ENCODE data around the gene SHROOM4.

The SHROOM4 gene

DNA sequence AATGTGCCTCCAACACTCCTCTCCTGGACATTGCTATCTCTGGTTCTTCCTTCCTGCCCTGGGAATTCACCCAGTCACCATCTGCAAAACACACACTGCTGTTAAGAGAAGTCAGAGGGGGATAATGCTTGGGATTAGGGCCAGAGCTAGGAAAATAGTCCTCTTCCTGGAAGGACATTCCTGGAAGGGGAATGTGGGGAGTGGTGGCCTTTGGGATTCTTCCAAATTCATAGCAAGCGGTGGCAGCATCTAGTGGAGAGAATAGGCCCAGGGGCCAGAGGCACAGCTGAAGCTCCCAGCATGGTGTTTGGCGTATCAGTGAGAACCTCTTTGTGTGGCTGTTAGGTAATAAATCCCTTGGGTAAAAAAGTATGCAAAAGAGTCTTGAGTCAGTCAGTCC, 34.3 kb downstream of the SHROOM4 start:
- DNase-seq = no peak

DNA sequence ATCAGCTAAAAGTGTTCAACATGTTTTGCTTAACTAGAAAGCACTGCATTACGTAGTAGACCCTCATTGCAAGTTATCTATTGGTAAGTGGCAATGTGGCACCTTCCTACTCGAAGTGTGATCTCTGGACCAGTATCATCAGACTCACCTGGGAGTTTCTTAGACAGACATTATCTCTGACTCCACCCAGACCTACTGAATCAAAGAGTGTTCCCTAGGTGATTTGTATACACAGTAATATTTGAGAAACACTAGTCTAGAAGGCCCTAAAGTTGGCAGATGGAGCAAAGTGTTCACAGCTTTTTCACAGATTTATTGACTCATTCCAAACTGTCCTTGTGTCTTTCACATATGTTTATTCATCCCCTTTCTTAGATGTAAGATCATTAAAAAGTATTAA, 35.7 kb downstream of the SHROOM4 start:
- DNase-seq = no peak

DNA sequence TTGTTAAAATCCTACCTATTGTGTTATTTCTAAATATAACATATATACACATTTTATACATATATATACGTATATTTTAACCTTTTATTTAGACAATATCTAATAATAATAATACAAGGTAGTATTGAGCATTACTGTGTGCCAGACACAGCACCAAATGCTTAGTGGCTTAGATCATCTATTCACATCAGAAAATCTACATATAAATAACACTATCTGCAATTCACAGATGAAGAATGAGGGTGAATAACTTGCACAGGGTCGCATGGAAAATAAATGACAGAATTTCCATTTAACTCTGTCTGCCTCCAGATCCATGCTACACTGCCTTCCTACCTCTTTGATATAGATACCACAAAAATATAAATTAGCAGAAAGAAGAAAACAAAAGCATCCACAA, 37.7 kb downstream of the SHROOM4 start:
- DNase-seq = no peak

DNA sequence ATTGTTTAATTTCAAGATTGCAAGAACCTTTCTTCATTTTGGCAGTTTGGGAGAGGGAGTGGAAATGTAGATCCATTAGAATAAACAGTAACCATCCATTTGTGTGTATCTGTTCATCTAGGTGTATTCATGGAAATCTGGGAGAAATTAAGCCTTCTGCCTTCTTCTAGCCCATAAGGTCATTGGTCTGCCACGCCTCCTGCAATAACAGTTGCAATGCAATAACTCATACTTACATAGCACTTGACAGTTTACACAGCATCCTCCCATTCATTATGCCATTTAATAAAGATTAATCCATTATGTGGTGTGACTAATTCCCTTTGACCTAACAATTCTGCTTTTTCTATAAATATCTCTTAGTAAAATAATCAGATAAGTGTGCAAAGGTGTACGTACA, 42.6 kb downstream of the SHROOM4 start:
- DNase-seq = no peak

DNA sequence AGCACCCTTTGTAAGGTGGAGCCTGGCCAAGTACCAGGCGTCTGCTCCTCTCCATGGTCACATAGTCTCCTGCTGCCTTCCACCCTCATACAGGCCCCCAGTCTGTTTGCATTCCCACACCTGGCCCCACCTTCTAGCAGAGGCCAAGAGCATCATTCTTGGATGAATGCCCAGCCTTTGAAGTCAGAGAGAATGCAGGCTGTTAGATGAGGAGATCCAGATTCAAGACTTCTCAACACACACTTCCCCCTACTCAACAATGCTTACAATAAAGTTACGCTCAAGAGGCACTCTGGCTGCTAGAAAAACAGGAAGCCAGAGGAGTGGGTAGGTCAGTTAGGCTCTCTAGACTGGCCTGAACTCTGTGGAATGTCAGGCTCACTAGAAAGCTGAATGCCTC, 43.3 kb downstream of the SHROOM4 start:
- no peak for DNase-seq

DNA sequence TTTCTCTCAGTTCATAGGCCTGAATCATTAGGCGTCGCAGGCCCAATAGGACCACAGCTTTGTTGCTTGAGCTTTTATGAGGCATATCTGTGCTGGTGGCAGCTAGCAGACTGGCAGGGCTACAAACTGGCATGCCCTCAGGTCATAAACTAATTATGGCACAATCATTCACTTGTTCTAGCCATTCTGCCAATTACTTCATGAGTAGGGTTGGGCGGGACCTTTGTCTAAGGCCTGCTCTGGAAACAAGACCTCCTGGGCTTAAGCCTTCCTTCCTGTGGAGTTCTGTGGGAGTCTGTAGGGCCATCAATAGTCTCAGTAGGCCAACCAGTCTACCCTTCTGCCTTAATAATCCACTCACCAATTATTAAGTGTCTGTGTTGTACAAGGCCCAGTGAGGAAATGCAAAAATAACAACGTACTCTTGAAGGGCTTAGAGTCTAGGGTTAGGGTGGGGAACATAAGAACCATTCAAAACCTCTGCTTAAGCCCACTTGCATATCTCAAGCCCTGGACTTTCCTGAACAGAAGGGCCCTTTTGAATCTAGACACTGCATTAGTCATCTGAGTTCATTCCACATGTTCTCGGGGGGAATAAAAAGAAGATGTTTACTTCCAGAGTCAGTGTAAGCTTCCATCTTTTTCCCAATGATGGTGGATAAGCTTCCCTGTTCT, 44.5 kb downstream of the SHROOM4 start:
- DNase-seq = no peak

DNA sequence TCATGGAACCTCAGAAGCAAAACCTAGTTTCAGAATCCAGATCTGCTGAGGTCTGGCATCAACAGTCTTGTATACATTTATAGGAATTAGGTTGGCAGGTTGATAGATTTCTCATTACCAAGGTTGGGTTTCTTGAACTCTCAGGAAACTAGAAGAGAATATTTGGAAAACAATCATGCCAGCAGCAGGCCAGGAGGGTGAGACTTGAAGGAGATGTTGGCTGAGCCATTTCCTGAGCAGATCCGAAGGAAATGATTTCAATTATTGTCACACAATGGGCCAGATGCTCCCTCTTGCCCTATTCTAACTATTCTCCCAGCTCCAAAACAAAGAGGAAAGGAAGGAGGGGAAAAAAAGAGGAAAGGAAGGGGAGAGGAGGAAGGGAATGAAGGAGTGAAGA, 45.2 kb downstream of the SHROOM4 start:
- no peak for DNase-seq

DNA sequence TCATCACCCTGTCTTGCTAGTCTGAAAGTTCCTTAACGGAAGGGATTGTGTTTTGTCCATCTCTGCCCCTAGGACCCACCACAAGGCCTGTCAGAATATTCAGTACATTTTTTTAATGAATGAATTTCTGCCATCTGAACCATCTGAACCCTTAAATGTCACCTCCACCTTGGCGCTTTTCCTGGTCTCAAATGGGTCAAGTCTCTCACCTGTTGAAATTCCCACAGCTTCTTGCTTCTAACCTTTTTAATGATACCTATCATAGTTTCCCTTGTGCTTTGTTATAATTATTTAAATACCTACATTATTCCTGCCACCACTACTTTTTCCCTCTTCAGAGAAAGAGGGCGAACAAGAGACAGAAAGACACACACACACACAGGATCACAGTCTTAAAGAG, 48.0 kb downstream of the SHROOM4 start:
- no peak for DNase-seq

DNA sequence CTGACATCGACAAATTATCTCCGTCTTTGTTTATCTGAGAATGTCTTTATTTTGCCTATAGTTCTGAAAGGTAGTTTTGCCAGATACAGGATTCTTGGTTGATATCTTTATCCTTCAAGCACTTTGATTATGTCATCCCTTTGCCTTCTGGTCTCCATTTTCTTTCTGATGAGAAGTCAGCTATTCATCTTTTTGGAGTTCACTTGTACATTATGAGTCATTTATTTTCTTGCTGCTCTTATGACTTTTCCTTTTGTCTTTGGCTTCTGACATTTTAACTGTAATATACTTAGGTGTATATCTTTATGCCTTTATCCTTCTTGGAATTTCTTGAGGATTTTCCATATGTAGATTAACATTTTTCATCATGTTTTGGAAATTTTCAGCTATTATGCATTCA, 51.4 kb downstream of the SHROOM4 start:
- no peak for DNase-seq

DNA sequence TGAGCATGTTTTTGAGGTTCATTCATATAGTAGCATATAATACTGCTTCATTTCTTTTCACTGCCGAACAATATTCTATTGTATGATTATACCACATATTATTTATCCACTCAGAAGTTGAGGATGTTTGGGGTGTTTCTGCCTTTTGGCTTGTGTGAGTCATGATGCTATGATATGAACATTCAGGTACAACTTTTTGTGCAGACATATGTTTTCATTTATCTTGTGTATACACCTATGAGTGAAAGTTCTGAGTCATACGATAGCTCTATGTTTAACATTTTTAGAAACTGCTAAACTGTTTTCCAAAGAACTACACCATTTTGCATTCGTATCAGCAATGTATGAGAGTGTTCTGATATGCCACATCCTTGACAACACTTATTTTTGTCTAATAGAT, 57.7 kb downstream of the SHROOM4 start:
- no peak for DNase-seq

DNA sequence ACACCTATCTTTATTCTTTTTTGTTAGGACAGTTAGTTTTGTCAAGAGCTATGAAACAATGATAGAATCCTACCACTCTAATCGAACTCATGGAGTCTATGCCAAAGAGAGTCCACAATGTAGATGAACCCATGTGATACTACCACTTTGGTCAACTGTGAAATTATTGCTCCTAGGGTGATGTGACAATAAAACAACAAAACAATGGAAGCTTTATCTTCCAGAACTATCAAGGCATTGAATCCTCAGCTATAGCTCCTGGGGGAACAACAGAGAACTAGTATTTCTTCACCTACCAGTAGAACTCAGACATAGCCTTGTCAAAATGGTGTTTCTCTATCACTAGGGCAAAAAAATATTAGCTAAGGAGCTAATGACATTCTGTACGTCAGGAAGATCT, 62.9 kb downstream of the SHROOM4 start:
- no peak for DNase-seq

DNA sequence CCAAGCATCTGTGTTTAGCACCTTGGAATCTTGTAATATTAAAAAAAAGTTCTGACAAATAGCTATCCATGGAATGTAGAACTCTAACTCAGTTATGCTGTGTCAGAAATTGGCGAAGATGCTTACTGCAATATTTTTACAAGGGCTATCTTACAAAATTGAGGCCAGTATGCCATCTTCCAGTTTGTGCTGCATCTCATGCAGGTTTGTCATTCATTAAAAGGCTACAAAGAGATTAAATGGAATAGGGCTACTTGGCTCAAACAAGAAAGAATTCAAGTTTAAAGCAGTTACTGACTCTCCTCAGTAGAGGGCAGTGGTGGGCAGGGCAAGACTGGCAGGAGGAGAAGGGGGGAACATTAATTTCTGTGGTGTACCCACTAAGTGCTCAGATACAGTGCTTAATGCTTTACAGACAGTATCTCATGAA, 66.5 kb downstream of the SHROOM4 start:
- DNase-seq = no peak

DNA sequence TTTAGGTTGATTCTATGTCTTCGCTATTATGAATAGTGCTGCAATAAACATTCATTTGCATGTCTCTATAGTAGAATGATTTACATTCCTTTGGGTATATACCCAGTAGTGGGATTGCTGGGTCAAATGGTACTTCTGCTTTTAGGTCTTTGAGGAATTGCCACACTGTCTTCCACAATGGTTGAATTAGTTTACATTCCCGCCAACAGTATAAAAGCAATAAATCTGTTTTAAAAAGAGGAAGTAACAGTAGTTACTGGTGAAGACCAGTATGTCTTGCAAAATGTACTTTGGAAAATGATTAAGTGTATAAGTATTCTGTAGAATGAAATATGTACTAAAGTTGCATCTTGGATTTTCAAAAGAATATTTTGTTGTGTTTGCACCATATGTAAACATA, 77.3 kb downstream of the SHROOM4 start:
- DNase-seq = no peak

DNA sequence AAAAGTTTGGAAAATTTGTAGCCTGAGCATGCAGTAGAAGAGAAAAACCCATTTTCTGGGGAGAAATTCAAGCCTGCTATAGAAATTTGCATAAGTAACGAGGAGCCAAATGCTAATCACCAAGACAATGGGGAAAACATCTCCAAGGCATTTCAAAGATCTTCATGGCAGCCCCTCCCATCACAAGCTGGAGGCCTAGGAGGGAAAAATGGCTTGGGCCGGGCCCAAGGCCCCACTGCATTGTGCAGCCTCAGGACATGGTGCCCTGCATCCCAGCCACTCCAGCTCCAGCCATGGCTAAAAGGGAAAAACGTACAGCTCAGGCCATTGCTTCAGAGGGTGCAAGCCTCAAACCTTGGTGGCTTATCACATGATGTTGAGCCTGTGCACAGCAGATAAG, 87.7 kb downstream of the SHROOM4 start:
- DNase-seq = no peak

DNA sequence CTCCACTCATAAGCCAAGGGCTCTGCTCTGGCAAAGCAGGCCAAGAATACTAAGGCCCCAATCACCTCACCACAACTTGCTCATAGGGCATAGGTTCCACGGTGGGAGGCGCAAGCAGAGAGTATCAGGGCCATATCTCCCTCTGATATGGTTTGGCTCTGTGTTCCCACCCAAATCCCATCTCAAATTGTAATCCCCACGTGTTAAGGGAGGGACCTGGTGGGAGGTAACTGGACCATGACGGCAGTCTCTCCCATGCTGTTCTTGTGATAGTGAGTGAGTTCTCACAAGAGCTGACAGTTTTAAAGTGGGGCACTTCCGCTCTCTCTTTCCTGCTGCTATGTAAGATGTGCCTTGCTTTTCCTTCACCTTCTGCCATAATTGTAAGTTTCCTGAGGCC, 88.7 kb downstream of the SHROOM4 start:
- DNase-seq = no peak

DNA sequence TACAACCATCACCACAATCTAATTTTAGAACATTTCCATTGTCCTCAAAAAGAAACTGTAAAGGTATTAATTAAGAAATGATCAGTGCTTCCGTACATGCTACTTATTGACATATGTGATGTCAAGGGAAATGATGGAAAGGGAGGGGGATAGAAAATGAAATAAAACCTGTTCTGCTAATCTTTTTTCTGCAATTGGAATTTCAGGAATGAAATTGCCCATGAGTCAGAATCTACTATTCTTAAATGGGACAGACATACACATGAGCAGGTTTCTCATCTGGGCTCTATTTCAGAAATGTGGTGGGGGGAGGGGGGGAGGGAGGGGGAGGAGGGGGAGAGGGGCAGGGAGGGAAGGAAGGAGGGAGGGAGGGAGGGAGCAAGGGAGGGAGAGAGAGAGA, 91.0 kb downstream of the SHROOM4 start:
- no peak for DNase-seq

DNA sequence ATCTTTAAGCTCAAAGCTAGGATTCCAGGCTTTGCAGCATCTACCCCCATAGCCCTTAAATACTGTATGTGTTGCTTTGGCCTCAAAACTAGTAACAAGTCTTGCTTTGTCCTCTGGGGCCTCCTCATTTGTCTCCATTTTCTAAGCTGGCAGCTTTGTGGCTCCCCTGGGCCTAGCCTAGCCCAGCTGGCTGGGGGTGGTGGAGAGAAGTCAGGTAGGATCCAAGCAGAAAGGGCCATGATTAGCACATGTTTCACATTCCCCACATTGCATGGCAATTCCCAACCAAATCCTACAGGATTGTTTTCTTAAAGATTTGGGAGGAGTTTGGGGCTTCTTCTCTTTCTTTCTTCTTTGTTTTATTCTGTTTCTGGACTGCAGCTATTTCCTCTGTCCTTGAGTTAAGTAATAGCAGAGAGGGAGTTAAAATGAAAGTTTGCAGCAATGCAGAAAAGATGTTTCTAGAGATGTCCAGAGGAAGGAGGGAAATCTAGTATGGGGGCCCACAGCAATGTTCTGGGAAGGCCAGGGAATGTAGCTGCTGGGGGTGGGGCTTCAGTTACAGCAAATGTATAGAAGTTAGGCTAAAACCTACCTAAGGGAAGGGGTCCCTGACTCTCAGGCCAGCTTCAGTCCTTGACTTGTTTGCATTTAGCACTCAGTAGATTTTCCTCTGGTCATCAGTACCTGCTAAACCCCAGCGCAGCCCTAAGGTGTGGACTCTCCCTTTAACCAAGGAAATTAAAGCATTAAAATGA, 92.1 kb downstream of the SHROOM4 start:
- DNase-seq = no peak

DNA sequence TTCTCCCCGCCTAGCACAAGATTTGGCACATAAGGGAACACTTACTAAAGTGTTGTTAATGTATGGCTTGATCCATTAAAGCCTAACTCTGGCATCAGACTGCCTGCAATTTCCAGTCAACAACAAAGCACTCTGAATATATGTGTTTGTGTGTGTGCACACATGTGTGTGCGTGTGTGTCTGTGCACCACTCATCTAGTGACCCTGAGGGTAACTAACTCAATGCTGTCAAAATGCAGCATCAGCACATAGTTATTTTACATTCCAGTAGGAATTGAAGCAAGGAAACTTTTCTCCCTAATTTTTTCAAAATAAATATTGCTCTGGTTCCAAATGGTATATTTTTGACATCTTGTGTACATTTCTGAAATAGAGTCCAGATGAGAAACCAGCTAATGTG, 94.4 kb downstream of the SHROOM4 start:
- DNase-seq = no peak

DNA sequence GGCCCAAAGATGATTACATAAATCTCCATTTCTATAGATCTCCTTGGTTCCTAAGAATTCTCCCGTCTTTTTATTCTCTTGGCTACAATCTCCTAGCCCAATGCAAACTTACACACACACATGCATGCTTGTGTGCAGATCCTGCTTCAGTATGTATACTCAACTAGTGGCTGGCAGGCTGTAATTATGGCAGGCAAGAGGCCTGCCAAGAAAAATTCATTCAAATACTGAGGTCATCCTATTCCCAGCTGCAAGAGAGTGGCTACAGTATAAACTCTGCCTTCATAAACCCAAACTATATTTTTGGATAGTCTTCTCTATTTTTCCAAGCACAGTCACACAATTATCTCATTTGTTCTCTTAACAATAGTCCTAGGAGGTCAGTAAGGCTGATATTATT, 95.2 kb downstream of the SHROOM4 start:
- DNase-seq = no peak

DNA sequence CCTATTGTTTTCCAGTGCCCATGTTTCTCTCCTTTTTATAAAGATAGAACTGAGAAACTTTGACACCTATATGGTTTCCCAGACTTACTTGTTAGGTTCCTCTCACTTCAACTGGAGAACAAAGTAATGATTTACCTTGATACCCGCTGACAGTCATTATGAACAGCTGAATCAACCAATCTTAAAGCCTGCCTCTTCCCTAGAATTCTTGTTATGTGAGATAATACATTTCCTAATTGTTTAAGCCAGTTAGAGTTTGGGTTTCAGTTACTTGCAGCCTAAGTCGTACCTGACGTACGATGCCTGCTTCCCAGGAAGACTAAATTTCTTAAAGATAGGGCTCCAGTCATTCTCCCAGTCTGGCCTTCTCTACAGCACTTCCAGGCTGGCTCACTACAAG, 97.3 kb downstream of the SHROOM4 start:
- DNase-seq = no peak

DNA sequence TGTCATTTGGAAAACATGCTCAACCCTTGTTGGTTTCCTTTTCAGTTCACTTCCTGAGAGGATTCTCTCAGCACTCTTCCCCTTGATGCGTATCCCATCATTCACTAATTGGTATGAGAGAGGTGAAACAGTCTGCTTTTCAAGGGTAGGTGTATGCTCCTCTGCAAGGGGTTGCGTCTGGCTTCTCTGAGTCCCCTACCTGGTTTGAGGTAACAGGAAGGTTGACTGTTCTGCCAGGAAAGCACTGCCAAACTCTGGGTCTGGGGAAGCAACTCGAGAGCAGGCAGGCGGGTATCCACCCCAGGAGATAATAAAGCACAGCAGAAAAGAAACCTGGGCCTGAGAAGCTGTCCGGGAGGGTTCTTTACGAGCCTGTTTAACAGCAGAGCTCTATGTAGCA, 101.2 kb downstream of the SHROOM4 start:
- no peak for DNase-seq

DNA sequence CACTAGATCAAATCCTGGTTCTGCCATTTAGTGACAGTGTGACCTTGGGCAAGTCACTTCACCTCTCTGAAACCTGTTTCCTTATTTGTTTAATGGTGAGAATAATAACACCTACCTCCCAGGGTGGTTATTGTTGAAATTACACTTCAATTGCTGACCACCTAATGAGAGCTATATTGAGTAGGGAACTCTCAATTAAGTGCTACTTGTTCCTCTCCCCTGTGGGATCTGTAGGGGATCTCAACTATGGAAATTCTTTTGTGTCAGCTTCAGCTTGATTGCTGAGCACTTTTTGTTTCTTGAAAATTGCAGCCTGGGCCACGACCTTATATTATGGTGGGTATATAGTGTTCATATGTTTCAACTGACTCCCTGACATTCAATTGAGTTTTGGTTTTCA, 102.1 kb downstream of the SHROOM4 start:
- no peak for DNase-seq

DNA sequence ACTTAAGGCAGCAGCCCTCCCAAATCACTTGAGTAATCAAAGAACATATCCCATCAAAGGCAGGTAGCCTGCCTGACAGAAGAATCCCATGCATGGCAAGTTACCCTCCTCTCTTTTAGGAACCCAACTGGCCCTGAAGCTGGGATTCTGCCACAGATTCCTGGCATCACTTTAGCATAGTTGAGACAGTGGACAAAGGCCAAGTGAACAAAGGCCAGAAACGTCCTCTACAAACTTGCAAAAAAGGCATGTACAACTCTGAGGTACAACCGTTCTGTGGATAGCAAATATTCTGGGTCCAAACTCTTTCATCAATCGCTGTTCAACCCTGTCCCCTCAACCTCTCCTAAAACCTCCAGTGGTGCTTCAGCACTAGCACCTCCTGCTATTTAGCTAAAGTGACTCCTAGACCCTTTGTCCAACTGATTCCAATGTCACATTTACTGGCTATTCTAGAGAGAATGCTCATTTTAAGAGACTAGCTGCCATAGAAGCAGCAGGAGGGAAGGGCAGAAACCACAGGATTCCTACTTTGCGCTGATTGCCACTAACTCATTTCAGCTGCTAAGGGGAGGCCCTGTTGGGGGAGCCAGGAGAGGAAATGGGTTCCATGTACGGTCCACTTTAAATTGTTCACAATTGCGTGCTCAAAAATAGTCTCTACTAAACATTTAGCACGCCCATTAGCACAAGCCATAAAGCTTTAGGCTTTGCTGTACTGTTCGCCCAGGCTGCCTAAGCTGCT, 105.9 kb downstream of the SHROOM4 start:
- no peak for DNase-seq

DNA sequence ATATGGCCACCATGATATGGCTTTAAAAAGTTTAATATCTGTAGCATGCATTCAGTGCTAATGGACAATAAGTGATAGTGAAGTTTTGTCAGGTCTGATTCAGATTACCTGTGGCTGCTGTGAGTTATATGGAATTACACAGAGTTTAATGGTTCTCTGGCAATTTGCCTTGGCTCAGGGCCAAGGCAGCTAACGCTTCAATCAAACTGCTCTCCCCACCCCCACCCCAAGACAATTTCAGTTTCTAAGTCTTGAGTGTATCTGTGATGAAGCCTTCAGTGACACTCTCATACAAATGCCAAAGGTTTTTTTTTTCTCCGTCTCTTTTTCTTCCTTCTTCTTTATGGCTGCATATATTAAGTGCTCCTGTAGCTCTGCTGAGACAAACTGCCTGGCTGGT, 106.6 kb downstream of the SHROOM4 start:
- no peak for DNase-seq

All from stimulated activated CD4-positive, alpha-beta T cell treated with anti-CD3 and anti-CD28 coated beads, Interleukin-1b, Interleukin-23, amount 100 ng/mL, for 48 hours (primary cell).